GM21447 (cell line): ENCODE measurements around the gene C15orf39.
"Not testable (repeated sequence)": the region's sequence is repeated elsewhere in the genome, so short reads cannot be mapped to it uniquely, and the experiment has no call there.

ENCODE experiments used
- ATAC-seq: cut with Tn5 transposase; IDR thresholded peaks from one replicate; pipeline ENCODE4 v1.9.1; 2021; ENCODE audit not compliant: unreplicated experiment

Gene C15orf39

GRCh38 chr15:75201616-75202250, at the start of gene C15orf39:
Gene C15orf39 (plus strand): TSS chr15:75201882. CDS start chr15:75206049, 4,167 bp downstream.
- ATAC-seq, result peak; percentile 30

DNA sequence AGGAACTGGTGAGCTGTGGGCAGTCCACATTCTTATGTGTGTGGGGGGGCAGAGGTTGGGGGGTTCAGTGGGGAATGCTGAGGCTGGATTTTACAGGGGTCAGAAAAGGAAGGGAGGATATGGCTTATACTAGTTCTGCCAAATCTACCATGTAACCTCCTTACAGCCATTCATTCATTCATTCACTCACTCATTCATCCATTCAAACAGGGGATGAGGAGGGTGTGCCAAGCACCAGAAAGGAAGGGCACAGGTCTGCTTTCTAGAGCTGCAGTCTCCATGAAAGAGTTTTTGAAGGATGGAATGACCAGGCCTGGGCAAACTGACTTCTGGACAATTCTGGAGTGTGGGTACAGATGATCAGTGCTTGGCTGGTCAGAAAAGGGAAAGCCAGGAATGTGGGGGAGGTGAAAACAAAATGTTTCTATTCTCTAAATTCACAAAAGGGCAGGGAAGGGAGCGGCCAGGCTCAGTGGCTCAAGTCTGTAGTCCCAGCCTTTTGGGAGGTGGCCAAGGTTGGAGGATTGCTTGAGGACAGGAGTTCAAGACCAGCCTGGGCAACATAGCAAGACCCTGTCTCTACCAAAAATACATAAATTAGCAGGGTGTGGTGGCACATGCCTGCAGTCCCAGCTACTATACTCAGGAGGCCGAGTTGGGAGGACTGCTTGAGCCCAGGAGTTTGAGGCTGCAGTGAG, 49.2 kb upstream of the C15orf39 start:
- no peak for ATAC-seq

- ATAC-seq, result no peak
Measured at GRCh38 chr15:75153087-75153486, 48.6 kb upstream of the C15orf39 start.

DNA sequence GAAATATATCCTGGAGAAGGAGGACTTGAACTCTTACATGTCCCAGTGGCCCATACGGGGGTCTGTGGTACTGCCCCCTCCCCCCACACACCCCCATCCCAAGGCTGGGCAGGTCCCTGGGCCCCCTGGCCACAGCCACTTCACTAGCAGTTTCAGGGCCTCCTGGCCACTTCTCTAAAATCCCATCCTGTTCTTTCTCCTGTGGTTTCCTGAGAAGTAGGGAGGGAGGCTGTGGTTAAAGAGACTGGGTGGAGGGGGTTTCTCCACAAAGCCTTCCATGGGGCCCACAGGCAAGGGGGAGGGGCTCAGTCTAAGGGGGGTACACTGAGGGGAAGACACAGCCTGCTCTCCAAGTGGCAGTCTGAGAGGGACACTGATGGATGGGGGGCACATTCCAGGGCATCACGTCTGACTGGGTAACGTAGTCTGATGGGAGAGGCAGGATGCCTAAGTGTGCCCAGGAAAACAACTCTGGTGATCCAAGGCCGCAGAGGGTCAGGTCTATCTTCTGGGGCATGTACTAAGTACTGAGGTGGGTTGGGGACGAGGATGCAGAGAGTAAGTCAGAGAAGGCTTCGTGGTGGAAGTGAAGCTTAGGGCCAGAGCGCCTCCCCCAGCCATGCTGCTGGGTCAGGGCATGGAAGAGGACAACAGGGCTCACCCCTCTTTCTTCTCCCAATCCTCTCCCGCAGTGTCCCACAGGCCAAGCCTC, 48.0 kb upstream of the C15orf39 start:
- ATAC-seq, result no peak

DNA sequence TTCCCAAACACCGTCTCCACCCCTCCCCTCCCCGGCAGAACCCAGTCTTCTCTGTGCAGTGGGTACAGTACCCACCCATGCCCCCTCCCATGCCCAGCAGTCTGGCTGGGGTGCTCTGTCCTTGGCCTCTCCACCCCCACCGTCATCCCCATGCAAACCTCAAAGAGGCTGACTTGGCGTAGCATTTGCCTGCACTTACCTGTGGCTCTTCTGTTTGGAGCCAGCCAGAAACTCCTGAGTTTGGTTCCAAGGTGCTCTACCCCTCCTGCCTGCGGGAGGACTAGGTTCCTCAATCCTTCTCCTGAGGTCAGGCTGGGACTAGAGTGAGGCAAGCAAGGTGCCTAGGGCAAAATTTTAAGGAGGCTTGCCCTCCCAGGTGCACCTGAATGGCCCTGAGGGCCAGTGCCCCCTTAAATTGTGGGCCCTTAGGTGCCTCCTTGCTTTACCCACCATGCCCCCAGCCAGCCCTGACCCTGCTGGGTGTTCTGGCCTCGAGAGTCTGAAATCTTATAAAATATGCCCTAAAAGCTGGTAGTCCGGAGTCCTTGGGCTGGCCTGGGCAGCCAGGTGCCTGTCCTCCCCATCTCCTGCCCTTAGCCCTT, 47.1 kb upstream of the C15orf39 start:
- no peak for ATAC-seq

GRCh38 chr15:75156326-75157215, 45.1 kb upstream of the C15orf39 start:
- ATAC-seq, result no peak

DNA sequence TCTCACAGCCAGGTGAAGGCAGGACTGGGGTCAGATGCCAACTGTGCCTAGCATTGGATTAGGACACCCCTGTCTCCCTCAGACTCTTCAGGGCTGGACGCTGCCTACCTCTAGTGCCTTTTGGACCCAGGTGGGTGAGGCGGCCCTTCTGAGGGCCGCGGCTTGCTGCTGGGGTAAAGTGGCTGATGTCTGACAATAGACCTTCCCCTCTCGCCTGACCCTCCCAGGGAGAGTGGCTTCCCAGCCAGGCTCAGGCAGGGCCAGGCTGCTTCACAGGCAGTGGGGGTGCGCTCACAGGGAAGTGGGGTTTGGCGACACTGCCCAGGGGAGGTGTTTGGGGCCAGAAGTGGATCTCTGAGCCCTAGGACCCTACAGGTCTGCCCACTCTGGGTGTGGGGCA, 43.3 kb upstream of the C15orf39 start:
- ATAC-seq, result no peak

- ATAC-seq, result no peak
Measured at GRCh38 chr15:75159244-75159643, 42.4 kb upstream of the C15orf39 start.

DNA sequence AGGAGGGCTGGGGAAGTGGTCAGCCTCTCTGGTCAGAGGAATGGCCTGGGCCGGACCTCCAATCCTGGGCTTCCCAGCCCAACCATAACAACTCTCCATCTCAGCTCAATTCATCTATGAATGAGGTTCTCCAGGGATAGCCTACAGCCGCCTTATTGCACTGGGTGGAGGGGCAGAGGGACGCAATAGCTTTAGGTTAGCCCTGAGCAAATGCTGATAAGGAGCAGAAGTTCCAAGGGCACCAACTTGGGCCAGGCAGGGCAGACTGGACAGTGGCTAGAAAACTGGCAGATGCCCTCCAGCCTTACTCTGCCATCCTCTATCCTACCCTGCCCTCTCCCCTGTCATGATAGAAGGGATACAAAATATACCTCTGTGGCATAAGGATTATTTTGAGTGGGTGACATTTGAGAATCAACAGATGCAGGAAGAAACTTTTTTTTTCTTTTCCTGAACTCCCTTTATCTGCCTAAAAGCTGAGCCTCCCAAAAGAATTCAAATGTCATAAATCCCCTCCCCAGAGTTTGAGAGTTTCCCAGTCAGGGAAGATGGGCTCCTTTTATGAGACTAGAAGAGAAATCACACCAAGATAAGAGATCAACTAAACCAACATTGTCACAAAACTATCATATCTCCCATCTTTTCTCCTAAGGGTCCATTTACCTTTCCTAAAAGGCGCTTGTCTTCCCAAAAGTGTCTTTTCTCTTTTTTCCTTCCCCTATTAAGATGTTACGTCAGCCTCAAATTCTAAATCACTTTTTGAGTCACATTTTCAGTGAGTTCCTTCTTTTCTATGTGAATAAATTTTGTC, 40.4 kb upstream of the C15orf39 start:
- no peak for ATAC-seq

GRCh38 chr15:75161917-75162414, 39.7 kb upstream of the C15orf39 start:
- no peak for ATAC-seq

DNA sequence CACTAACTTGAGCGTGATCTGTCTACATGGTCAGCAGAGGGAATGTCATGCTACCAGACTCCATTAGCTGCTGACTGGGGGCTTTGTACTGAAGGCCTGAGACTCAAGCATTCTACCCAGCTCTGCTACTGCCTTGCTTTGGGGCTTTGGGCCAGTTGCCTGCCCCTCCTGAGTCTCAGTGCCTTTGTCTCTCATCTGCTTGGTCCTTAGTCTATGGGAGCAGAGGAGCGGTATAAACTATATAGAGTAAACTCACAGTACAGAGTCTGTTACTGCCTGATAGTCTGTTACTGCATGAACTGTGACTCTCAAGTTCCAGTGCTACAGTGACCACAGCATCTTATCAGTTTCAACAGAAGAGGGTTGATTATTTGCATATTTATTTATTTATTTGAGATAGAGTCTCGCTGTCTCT, 38.5 kb upstream of the C15orf39 start:
- no peak for ATAC-seq

DNA sequence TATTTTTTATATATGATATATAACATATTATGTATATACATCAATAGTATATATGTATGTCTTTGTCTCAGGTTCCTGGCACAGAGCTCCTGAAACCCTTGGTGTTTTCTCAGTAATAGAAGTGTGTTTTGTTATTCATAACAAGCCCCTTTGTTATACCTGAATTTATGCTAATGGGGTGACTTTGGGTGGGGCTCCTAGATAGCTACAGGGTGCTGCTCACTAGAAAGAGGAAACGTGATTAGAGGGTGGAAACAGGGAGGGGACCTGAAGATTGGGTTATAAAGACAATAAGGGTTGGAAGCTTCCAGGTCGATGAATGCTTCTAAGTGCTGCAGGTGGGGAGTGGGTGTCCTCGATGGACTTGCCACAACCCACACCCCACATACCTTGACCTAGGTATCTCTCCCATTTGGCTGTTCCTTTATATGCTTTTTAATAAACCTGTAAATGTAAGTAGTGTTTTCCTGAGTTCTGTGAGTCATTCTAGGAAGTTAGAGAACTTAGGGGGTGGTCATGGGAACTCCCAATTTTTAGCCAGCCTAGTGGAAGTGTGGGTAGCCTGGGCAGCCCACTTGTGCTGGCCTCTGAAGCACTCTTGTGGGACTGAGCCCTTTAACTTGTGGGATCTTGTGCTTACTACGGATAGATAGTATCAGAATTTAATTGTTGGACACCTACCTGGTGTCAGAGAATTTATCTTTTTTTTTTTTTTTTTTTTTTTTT, 36.9 kb upstream of the C15orf39 start:
- no peak for ATAC-seq

DNA sequence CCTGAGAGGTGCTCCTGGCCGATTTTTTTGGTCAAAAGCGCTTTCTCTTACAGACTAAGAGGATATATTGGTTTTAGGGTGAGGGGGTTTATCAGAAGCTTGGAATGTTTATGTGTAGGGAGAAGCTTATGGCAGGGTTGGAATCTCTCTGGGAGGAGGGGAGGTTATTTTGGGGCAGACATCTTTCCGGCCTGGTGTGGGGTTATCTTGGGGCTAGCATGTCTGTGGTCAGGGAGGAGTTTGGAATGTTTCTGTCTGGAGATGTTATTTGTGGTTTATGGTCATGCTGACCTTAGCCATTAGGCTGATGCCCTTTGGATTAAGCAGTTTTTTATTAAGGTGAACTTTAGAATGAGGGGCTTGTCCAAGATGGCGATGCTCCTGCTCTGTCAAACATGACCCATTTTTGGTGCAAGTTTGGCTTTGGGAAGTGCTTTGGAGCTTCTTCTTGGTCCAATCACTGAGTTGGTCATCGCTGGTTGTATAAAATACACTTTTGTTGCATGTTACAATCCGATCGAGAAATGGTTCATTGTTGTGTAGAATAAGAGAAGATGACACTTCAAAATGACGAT, 35.1 kb upstream of the C15orf39 start:
- ATAC-seq, result not testable (repeated sequence)

DNA sequence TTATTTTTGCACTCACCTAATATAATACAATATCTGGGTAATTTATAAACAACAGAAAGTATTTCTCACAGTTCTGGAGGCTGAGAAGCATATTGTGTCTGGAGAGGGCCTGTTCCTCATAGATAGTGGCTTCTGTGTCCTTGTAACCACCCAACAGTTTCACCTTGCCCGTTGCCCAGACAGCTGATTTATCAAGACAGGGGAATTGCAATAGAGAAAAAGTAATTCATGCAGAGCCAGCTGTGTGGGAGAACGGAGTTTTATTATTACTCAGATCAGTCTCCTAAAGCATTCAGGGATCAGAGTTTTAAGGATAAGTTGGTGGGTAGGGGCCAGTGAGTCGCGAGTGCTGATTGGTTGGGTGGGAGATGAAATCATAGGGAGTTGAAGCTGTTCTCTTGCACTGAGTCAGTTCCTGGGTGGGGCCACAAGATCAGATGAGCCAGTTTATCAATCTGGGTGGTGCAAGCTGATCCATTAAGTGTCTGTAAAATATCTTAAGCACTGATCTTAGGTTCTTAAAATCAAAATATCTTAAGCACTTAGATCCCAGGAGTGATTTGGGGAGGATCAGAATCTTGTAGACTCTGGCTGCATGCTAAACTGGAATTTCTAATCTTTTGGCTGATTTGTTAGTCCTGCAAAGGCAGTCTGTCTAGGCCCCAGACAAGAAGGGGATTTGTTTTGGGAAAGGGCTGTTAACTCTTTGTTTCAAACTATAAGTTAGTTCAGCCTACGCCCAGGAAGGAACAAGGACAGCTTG, 33.9 kb upstream of the C15orf39 start:
- ATAC-seq, result no peak

- no peak for ATAC-seq
Measured at GRCh38 chr15:75168374-75168773, 33.3 kb upstream of the C15orf39 start.

GRCh38 chr15:75170203-75170602, 31.5 kb upstream of the C15orf39 start:
- ATAC-seq, result no peak

DNA sequence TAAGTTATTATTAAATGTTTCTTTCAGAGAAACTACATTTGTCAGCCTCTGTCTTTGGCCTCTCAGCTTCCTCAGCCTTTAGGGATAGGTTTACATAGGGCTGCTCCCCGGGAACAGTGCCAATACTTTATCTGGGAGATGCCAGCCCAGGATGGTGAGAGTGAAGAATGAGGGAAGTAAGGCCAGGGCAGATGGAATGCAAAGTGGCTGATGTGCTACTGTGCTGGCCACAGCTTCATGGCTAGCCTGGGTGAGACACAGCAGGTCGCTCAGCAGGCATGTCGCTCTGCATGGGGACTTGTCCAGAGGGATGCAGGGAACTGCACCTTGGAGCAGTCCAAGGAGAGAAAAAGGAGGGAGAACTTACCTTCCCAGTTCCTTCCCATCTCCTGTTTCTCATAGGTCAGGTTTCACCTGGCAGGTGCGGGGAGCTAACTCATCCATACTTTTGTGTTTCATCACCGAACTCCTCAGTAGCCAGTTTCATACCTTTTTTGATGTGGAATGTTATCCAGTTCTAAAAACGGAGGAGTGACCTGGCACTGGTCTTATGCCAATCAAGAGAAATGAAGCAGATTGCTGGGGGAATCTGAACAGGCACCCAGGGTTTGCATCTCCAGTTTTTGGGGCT, 30.9 kb upstream of the C15orf39 start:
- ATAC-seq, result no peak
